ENCODE measurements around the gene CAMTA1. TPM values are rescaled to one million over a fixed set of nuclear protein-coding genes. Genes with fewer than 3 reads are reported as not detected.
A peak's percentile ranks its signal among the peaks of the same experiment; 100 is the strongest.

The CAMTA1 gene
- total RNA-seq, 1 donor from 2014 or later: 77.6 TPM

DNA sequence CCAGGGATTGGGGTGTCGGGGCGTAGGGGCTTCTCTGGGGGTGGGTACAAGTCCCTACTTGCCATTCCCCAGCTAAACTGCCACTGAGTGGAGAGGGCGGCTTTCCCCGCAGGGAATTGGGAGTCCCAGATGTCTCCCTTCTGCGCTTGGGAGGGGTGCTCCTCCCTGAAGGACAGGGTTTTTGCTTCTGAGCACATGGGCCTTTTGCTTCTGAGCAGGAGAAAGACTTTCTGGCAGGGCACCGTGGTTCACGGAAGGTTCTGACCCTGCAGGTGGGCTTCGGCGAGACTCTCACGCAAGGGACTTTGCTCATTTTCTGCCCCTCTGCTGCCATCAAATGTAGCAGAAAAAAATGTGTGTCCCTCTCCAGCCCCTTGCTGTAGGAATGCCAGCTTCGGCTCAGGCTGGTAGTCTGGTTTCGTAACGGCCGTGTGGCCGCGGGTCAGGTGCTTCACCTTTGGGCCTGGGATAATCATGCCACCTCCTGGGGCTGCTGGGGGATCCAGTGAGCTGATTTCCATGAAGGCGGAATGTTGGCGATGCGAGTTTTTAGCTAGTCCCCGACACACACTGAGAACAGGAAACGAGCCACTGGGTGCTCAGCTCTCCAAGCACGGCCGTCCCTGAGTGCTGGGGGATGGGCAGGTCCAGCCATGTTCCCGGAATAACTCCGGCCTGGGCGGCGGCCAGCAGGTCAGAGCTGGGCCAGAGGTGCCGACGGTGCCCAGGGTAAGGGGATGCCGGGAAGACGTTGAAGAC, 364.0 kb downstream of the CAMTA1 start:
- no peak overlapping the region for H3K4me3 Mint-ChIP-seq (ENCODE audit: unreplicated experiment)
- H3K4me3 ChIP-seq (ENCODE audit: insufficient read depth, low read depth, low read length): no peak overlapping the region
- H3K27ac ChIP-seq (ENCODE audit: low read depth, low read length): no peak overlapping the region
- H3K27ac Mint-ChIP-seq (ENCODE audit: unreplicated experiment): no peak overlapping the region
- no peaks in the 10 kb centered on the region for H3K4me1 Mint-ChIP-seq (ENCODE audit: low read depth, unreplicated experiment)
- H3K36me3 Mint-ChIP-seq (ENCODE audit: low read depth, unreplicated experiment): no peaks in the 10 kb centered on the region
- no peaks in the 10 kb centered on the region for H3K36me3 ChIP-seq (ENCODE audit: insufficient read depth, low read length)
- TF ChIP-seq EZH2 (IDR thresholded peaks at IDR 0.05; ENCODE audit: insufficient read depth, low read length): no peak
- TF ChIP-seq, protein P1, sequence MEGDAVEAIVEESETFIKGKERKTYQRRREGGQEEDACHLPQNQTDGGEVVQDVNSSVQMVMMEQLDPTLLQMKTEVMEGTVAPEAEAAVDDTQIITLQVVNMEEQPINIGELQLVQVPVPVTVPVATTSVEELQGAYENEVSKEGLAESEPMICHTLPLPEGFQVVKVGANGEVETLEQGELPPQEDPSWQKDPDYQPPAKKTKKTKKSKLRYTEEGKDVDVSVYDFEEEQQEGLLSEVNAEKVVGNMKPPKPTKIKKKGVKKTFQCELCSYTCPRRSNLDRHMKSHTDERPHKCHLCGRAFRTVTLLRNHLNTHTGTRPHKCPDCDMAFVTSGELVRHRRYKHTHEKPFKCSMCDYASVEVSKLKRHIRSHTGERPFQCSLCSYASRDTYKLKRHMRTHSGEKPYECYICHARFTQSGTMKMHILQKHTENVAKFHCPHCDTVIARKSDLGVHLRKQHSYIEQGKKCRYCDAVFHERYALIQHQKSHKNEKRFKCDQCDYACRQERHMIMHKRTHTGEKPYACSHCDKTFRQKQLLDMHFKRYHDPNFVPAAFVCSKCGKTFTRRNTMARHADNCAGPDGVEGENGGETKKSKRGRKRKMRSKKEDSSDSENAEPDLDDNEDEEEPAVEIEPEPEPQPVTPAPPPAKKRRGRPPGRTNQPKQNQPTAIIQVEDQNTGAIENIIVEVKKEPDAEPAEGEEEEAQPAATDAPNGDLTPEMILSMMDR (IDR thresholded peaks at IDR 0.05; ENCODE audit: insufficient read depth, low read depth, low read length): no peak
- DNase-seq (ENCODE audit: low read depth) (no peak), FAIRE-seq (no peak)
- H3K27me3 ChIP-seq (ENCODE audit: insufficient read depth, low read length): no peaks in the 10 kb centered on the region
- H3K9ac ChIP-seq (ENCODE audit: low read length): no peak overlapping the region
- no peaks in the 10 kb centered on the region for H3K4me1 ChIP-seq (ENCODE audit: insufficient read depth, low read length)
- H3K79me2 ChIP-seq (ENCODE audit: insufficient read depth, low read length): no peaks in the 10 kb centered on the region
- no peaks in the 10 kb centered on the region for H3K9me3 Mint-ChIP-seq (ENCODE audit: unreplicated experiment)
- peak overlapping the region; percentile 61 for H3K4me2 ChIP-seq (ENCODE audit: low read length)
- no peaks in the 10 kb centered on the region for H3K9me3 ChIP-seq (ENCODE audit: insufficient read depth, low read depth, low read length)
- peak overlapping the region; percentile 76 for H2AFZ ChIP-seq (ENCODE audit: low read depth, low read length)
- no peaks in the 10 kb centered on the region for H4K20me1 ChIP-seq (ENCODE audit: insufficient read depth, low read length)
- peaks cover 21% of the 10 kb centered on the region for H3K27me3 Mint-ChIP-seq (ENCODE audit: low read depth, unreplicated experiment)

DNA sequence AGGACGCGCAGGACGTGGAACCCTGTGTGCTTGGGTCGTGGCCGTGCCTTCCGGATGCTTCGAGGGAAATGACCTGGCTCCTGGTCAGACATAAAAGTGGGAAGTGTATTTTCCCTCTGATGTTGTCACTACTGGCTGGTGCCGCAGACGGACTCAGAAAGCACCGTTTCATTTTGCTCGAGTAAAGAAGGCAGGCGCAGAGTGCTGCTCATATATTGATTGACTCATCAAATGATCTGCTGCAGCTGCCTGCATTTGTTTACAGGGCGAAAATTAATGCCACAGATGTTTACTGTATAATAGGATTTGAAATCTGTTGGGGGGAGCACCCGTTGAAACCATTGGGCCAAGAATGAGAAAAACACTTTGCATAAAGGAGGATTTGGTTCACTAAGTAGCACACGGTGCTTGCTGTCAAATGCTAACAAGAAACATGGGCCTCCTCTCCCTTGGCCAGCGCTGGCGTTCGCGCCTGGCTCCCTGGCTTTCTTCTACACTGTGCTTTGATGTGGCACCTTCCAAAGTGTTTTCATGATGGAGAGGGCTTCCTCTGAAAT, 365.5 kb downstream of the CAMTA1 start:
- Histone ChIP-seq H3K4me1 (ENCODE audit: insufficient read depth, low read length) (no peaks in the 10 kb centered on the region), H3K27me3 (ENCODE audit: insufficient read depth, low read length) (no peaks in the 10 kb centered on the region), H2AFZ (ENCODE audit: low read depth, low read length) (no peak overlapping the region), H3K27ac (ENCODE audit: low read depth, low read length) (no peak overlapping the region), H3K9ac (ENCODE audit: low read length) (no peak overlapping the region), H3K4me2 (ENCODE audit: low read length) (no peak overlapping the region), H3K9me3 (ENCODE audit: insufficient read depth, low read depth, low read length) (no peaks in the 10 kb centered on the region), H4K20me1 (ENCODE audit: insufficient read depth, low read length) (no peaks in the 10 kb centered on the region), H3K79me2 (ENCODE audit: insufficient read depth, low read length) (no peaks in the 10 kb centered on the region), H3K4me3 (ENCODE audit: insufficient read depth, low read depth, low read length) (no peak overlapping the region), H3K36me3 (ENCODE audit: insufficient read depth, low read length) (no peaks in the 10 kb centered on the region)
- Mint-ChIP-seq H3K27me3 (ENCODE audit: low read depth, unreplicated experiment) (peaks cover 17% of the 10 kb centered on the region), H3K27ac (ENCODE audit: unreplicated experiment) (no peak overlapping the region), H3K9me3 (ENCODE audit: unreplicated experiment) (no peaks in the 10 kb centered on the region), H3K4me1 (ENCODE audit: low read depth, unreplicated experiment) (no peaks in the 10 kb centered on the region), H3K4me3 (ENCODE audit: unreplicated experiment) (no peak overlapping the region), H3K36me3 (ENCODE audit: low read depth, unreplicated experiment) (no peaks in the 10 kb centered on the region)
- FAIRE-seq (no peak), DNase-seq (ENCODE audit: low read depth) (no peak)
- TF ChIP-seq, protein P1 (IDR thresholded peaks at IDR 0.05; ENCODE audit: insufficient read depth, low read depth, low read length): no peak

DNA sequence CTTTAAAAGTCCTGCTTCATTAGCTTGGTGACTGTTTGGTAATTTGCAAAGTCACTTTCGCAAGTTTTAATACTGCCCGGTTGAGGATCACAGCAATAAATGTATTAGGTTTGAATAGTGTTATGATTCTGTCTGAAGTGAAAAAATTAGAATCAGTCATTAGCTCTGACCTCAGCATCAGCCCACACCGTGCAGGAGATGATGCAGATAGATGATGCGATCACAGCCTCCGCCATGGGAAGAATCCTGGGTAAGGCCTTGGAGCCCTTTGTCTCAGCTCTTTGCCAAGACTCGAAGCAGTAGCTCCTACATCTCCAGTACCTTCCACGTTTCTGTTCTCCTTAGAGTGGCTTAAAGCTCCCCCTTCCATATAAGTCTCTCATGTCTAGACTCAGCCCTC, 366.7 kb downstream of the CAMTA1 start:
- no peaks in the 10 kb centered on the region for H4K20me1 ChIP-seq (ENCODE audit: insufficient read depth, low read length)
- no peak overlapping the region for H3K4me3 ChIP-seq (ENCODE audit: insufficient read depth, low read depth, low read length)
- no peaks in the 10 kb centered on the region for H3K79me2 ChIP-seq (ENCODE audit: insufficient read depth, low read length)
- Mint-ChIP-seq H3K27me3 (ENCODE audit: low read depth, unreplicated experiment) (peaks cover 21% of the 10 kb centered on the region), H3K4me1 (ENCODE audit: low read depth, unreplicated experiment) (no peaks in the 10 kb centered on the region), H3K36me3 (ENCODE audit: low read depth, unreplicated experiment) (no peaks in the 10 kb centered on the region), H3K27ac (ENCODE audit: unreplicated experiment) (no peak overlapping the region), H3K9me3 (ENCODE audit: unreplicated experiment) (no peaks in the 10 kb centered on the region), H3K4me3 (ENCODE audit: unreplicated experiment) (no peak overlapping the region)
- FAIRE-seq: no peak
- no peak overlapping the region for H2AFZ ChIP-seq (ENCODE audit: low read depth, low read length)
- no peak overlapping the region for H3K4me2 ChIP-seq (ENCODE audit: low read length)
- no peaks in the 10 kb centered on the region for H3K9me3 ChIP-seq (ENCODE audit: insufficient read depth, low read depth, low read length)
- H3K27ac ChIP-seq (ENCODE audit: low read depth, low read length): no peak overlapping the region
- TF ChIP-seq EZH2 (IDR thresholded peaks at IDR 0.05; ENCODE audit: insufficient read depth, low read length): no peak
- TF ChIP-seq, protein P1 (IDR thresholded peaks at IDR 0.05; ENCODE audit: insufficient read depth, low read depth, low read length): no peak
- no peaks in the 10 kb centered on the region for H3K4me1 ChIP-seq (ENCODE audit: insufficient read depth, low read length)
- H3K36me3 ChIP-seq (ENCODE audit: insufficient read depth, low read length): no peaks in the 10 kb centered on the region
- H3K9ac ChIP-seq (ENCODE audit: low read length): no peak overlapping the region
- no peaks in the 10 kb centered on the region for H3K27me3 ChIP-seq (ENCODE audit: insufficient read depth, low read length)
- no peak for DNase-seq (ENCODE audit: low read depth)

Data from astrocyte (in vitro differentiated cells and primary cell).